HepG2 (cell line): ENCODE results near the gene NXN.

Source experiments
- E2F5 ChIP-seq: sonication (generic); formaldehyde crosslinking; conservative IDR thresholded peaks from 2 replicates; pipeline ENCODE4 v1.4.0; 2020; ENCODE audit warnings: missing genetic modification reagents
- JUND ChIP-seq: sonication (generic); formaldehyde crosslinking; IDR thresholded peaks from 2 replicates; pipeline ENCODE4 v1.8.0; 2022; ENCODE audit warnings: mild to moderate bottlenecking, missing genetic modification reagents
- MAFK ChIP-seq, 2 experiments: IDR thresholded peaks in 1 of 2; conservative IDR thresholded peaks in 1 of 2; 2 replicates each; pipeline ENCODE4 v1.6.1; 2011; ENCODE audit warnings: improper control_type of control experiment in 2 of 2, low read length in 2 of 2
- SP1 ChIP-seq, 2 experiments: fragments of 450-650 bp in 1 of 2; sonication (generic) in 1 of 2; formaldehyde crosslinking in 1 of 2; IDR thresholded peaks; 2 replicates each; pipeline versions ENCODE4 v1.4.0 to v1.6.1; 2016 to 2020; ENCODE audit warnings: missing genetic modification reagents in 1 of 2
- ZNF225 ChIP-seq: sonication (generic); formaldehyde crosslinking; IDR thresholded peaks from 2 replicates; pipeline ENCODE4 v1.4.0; 2020; ENCODE audit warnings: mild to moderate bottlenecking, missing genetic modification reagents
- ZNF33B ChIP-seq: sonication (generic); formaldehyde crosslinking; IDR thresholded peaks from 2 replicates; pipeline ENCODE4 v1.5.1; 2020; ENCODE audit warnings: mild to moderate bottlenecking, missing genetic modification reagents

GRCh38 chr17:923633-924032 lies 55.9 kb downstream of the NXN start:
- TF ChIP-seq SP1 (IDR thresholded peaks at IDR 0.05): no peak
- TF ChIP-seq SP1 (CRISPR knock-in tag; IDR thresholded peaks at IDR 0.05): no peak
- TF ChIP-seq ZNF33B (CRISPR knock-in tag): no peak
- TF ChIP-seq ZNF225 (CRISPR knock-in tag): no peak
- no peak for TF ChIP-seq E2F5 (CRISPR knock-in tag)
- TF ChIP-seq MAFK (conservative IDR thresholded peaks at IDR 0.05 in 1 of 2, IDR thresholded peaks at IDR 0.05 in 1 of 2; ENCODE audit: low read length in 2 of 2): no peak
- no peak for TF ChIP-seq JUND (CRISPR knock-in tag)
